Activated CD4-positive, CD25-positive, alpha-beta regulatory T cell (primary cell): ENCODE data around the gene COG5.
A peak's percentile ranks its signal among the peaks of the same experiment; 100 is the strongest.

Source experiments
- DNase-seq, 4 experiments: peaks; one replicate each; lab custom pipeline; 2025; lab: John Stamatoyannopoulos, UW

COG5 gene

DNA sequence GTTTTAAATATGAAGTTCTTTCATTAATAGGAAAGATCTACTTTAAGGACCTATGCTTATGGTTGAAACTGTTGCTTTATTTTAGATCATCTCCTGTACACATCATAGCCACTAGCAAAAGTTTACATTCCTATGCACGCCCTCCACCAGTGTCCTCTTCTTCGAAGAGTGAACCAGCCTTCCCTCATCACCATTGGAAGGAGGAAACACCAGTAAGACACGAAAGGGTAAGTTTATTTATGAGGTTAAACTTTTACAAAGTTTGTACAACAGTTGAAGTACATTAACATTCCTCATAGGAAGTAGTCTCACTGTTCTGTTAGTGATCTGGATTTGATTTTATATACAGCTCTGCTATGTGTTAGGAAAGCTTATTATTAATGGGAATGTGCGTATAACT, 378.0 kb downstream of the COG5 start:
- no peak for DNase-seq

DNA sequence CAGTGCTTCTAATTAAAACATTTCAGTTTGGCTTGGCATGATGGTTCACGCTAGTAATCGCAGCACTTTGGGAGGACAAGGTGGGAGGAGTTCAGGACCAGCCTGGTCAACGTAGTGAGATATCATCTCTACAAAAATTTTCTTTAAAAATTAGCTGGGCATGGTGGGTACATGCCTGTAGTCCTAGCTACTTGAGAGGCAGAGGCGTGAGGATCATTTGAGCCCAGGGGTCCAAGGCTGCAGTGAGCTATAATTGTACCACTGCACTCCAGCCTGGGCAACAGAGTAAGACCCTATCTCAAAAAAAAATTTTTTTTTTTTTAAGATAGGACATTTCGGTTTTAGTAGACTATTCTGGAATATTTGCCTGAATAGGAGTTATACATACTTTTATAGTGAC, 382.5 kb downstream of the COG5 start:
- no peak for DNase-seq

DNA sequence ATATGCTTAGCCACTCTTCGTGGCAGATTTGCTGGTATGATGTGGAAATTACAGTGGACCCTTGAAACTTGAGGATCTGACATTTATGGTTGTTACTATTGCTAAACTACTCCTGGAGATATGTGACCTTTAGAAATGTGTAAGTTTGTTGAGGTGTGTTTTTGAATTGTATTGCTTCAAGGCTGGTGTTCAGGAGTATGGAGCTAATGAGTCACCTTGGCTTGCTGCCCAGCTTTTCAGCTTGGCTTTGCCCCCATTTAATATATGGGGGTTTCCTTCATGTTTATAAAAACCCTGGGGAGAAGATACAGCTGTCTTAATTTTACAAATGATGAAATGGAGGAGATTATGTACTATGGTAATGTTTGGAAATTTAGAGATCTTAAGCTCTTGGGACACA, 383.3 kb downstream of the COG5 start:
- peak in 1 of 4 experiments; percentile 17 for DNase-seq

DNA sequence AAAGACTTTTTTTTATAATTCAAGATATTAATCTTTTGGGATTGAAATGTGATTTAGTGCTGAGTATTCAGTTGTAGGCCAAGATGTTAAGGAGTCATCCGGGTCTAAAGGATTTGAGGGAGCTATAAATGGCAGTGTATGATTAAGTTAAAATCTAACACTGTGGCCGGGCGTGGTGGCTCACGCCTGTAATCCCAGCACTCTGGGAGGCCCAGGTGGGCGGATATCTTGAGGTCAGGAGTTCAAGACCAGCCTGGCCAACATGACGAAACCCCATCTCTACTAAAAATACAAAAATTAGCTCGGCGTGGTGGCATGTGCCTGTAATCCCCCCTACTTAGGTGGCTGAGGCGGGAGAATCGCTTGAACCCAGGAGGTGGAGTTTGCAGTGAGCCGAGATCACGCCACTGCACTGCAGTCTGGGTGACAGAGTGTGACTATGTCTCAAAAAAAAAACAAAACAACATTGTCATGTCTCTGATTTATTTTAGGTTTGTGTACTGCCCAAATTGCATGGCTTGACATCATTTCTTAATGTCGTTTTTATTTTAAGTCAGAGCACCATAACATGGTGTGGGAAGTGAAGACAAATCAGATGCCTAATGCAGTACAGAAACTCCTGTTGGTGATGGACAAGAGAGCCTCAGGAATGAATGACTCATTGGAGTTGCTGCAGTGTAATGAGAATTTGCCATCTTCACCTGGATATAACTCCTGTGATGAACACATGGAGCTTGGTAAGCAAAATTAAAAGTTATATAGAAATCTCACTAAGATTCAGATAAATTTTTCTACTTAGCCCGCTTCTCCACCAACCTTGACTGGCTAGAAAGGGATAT, 384.2 kb downstream of the COG5 start:
- no peak for DNase-seq

DNA sequence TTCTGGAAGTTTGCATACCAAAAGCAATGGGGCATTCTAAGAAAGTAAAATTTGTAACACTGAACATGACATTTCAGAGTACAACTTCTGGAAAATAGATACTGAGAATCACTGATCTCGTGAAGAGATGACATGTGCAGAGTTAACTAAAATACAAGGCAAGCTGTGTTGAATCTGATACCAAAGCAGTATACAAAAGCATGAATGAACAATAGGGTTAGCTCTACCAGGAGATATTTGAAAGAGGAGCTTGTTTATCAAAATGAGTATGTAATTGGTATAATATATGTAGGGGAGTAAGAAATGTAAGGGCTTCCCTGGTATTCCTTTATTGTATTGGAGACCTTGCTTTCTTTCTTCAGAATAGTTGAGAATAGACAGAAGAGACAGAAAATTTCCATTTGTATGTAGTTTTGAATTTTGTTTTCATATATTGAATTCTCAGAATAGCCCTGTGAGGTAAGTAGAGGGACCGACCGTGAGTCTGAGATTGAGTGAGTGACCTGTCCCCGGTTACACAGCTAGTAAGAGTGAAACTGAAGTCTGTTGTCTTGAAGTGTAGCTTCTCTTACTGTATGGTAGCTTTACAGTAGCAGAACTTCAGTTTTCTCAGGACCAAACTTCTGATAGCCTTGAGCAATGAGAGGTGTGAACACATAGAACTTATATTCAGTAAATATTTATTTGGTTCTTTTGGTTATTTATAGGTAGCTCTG, 389.9 kb downstream of the COG5 start:
- DNase-seq: no peak

DNA sequence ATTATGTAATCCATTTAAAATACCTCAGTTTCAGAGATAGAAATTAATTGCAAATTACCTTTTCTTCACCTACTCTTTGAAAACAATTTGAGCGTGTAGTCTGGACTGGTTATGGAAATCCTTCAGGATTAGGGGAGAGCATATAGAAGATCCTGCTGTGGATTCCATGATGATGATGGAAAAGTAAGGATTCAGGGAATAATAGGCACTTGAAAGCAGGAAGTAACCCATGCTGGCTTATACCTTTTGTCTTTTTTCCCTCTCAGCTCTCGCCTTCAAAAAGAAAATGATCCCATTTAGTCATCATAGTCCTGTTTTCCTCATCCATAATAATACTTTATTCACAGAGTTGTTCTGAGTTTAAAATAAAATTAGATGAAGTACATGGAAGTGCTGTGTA, 390.5 kb downstream of the COG5 start:
- DNase-seq: no peak

DNA sequence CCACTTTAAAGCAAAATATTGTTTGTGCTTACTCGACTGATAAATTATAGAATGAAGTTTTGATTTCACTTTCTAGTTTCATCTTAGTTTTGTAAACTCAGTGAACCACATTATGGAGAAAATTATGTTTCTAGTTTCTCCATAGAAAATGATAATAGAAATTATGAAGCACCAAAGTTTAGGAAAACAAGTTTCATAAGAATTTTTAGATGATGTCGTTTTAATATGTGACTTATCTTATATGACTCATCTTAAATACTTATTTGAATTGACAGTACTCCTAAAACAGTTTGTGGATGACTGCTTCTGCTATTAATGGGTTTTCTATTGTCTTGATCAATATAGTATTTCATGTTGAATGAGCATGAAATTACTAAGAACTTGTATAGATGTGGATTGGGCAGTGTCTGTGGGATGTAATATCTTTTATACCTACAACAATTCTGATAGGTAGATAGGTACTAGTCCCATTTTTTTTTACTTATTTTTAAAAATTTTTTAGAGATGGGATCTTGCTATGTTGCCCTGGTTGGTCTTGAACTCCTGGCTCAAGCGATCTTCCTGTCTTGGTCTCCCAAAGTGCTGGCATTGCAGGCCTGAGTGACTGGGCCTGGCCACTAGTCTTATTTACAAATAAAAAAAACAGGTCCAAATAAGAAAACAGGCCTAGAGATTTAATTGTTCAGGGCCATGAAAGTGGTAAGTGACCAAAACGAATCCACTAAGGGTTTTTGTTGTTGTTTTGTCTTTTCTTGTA, 391.3 kb downstream of the COG5 start:
- DNase-seq: no peak

DNA sequence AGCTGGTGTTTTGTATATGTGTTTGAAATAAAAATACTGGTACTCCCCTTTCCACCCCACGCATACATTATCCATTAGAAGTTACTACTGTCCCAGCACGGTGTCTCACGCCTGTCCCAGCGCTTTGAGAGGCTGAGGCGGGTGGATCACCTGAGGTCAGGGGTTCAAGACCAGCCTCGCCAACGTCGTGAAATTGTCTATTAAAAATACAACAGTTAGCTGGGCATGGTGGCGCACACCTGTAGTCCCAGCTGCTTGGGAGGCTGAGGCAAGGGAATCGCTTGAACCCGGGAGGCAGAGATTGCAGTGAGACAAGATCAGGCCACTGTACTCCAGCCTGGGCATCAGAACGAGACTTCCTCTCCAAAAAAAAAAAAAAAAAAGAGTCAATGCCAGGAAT, 392.2 kb downstream of the COG5 start:
- no peak for DNase-seq

DNA sequence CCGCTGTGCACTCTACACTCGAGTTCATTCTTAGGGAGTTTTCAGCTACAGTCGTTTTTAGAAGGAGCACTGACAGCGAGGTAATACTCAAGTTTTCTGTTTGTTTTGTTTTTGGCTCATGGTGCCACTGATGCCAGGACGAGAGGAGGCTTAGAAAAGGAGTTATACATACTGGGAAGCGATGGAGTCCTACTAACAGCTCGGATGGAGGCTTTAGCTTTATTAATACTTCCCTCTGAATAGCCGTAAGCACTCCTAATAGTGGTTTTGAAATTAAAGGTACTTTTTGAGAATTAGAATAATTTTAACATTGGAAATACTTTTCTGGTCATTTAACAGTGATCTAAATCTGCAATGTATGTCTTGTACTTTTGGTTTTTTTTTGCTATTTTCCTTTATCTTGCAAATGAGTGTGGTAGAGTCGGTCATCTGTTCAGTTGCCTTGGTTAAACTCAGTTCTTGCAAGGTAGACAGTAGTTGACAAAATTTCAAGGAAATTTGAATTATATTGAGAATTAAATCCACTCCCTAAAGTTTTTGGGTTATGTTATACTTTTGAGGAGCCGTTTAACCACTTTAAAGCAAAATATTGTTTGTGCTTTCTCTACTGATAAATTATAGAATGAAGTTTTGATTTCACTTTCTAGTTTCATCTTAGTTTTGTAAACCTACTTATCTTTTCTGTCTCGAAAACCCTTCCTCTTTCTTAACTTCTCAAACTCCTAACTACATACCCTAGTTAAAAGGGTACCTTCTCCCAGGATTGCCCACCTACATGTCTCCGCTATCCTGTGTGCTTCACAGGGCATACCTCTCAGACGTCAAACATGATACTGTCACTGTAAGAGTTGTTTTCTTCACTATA, 393.4 kb downstream of the COG5 start:
- no peak for DNase-seq

DNA sequence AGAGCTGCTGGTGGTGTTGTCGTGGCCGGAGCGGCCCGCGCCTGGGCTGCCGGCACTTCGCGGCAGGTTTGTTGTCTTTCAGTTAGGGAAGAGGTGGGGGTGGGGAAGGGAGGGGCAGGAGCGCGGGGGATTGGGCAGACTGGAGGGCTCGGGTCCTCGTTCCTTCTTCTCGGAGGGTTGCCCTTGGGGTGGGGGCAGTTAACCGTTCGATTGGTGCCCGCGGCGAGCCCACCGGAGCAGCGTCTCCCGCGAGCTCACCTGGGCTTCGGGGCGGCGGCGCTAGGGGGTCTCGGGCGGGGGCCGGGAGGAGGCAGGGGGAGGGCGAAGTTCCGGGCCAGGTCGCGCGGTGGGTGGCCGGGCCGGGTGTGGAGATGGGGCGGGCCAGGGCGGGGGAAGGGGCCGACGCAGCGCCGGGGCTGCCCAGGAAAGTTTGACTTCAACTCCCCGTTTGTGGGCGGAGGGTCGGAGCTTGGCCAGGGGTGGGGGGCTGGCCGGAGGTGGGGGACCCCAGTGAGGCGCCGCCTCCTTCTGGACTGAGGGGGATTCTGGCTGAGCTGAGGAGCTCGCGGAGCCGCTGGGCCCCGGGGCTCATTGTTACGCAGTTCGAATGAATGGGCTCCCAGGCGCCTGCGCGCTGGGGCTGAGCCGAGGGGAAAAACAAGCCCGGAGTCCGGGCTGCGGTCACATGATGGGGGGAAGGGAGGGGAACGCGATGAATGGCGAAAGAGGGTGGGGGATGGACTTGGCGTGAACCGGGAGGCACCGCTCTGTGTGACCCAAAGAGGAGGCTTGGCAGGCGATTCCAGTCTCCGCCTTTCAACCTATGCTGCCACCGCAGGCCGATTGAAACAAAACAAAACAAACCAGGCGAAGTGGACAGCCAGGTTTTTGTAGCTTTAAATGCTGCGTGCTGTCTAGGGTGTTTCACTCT, 394.3 kb downstream of the COG5 start:
- DNase-seq: peak; percentile 64 to 68 (median 66)

DNA sequence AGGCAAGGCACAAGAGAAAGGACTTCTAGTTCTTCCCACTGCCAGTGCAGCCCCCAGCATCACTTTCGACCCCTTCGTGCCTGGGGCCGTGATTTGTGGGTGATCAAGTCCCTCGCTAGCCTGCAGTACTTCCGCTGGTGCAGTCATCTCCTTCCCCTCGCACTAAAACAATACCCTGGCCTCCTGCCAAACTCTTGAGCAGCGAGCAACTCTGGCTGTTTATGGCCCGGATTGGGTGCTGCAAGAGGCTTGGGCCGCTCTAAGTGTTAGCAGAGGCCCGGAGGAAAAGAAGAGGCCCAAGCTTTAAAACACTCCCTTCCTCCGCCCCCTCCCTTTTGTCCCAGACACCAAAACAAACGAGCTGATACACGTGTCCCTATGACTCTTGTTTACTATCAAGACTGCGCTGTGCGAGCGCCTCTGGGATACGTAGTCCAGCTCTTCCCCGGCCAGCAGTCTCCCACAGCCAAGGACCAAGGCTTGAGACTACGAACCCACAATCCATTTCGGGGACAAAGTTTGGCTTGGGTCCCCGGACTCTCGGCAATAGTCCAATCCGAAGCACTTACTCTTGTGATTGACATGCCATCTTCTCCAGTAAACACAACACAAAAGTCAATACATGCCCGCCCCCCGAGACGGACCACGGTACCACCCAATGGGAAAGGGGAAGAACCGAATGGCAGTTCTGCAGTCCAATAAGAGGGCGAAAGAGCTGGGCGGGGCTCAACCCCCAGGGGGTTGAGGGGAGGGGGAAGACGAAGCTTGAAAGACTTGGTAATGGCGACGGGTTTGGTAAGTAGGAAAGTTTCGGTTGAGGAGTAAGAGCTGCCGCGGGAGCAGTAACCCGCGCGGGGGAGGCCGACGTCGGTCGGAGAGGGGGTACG, 395.2 kb downstream of the COG5 start, which contains the start of gene HBP1:
HBP1 (plus strand) TSS at position 771 of the 887 bp plus-strand sequence. CDS start 10,891 bp downstream, outside the sequence.
- DNase-seq: peak; percentile 90 to 96 (median 92)

DNA sequence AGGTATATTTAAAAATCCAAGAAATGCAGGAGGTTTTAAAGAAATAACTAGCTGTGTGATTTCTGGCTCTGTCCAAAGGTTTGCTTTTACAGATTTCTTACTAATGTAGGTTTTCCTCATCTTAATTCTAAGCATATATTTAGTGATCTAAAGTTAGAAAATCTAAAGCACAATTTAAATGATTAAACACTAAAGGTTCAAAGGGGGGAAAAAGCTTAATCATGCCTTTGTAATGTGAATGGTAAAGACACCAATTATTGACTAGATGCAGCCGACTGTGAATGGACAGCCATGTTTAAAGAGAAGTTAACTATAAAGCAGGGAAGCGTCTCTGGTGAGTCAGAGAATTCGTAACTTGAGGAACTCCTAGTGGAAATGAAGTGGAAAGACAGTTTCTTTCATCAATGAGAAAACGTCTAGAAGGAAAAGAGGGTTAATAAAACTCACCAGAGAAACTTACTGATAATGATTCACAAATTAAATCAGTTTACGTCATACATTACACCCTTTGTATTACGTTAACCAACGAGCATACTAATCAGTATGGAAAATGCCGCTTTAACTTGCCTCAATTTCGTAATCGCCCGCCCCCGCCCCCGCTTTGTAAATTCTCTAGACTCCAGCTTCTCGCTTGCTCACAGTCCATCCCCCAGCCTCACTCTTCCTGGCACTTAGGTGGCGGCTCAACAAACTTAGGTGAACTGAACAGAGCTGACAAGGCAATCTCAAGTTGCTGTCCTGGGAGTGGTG, 396.1 kb downstream of the COG5 start:
- DNase-seq: peak; percentile 49 to 59 (median 54)

DNA sequence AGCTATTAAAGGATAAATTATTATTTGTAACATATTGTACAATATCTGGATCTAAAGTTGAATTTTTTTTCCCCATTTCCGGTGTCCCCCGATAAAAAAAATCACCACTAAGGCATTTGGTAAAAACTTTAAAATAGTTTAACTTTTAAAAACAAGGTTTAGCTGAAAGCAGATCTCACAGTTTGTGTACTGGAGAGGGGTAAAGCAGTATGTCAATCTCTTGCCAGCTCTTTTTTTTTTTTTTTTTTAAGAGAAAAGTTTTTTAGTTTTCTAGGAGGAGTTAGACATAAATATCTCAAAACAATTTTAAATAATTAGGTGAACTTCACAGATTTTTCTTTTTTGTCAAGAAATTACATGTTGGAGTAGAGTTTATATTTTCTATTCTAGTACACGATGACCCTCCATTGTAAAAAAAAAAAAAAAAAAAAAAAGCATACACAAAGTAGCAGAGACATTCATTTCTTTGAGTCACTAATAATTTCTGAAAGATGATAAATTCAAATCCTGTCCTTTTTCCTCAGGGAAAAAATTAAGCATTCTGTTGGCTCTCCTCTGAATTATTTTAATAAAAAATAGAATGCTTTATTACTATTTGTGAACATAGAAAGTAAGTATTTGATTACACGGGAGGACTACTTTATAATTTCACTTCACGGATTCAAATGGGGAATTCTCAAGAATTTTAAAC, 396.8 kb downstream of the COG5 start:
- no peak for DNase-seq

DNA sequence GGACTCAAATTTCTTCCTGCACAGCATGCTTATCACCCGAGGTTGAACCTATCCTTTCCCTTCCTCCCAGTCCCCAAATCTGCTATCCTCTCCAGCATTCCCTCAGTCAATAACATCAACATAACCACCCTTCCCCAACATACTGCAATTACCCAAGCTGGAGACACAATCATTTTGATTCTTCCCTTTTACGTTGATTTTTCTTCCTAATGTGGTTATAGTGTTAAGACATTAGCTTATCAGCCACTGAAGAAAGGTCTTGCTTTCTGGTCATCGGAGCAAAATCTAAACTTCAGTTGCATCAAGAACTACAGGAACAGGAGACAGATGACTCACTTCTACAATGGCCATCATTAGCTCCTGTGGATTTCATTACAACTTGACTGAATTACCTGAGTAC, 398.4 kb downstream of the COG5 start:
- no peak for DNase-seq

DNA sequence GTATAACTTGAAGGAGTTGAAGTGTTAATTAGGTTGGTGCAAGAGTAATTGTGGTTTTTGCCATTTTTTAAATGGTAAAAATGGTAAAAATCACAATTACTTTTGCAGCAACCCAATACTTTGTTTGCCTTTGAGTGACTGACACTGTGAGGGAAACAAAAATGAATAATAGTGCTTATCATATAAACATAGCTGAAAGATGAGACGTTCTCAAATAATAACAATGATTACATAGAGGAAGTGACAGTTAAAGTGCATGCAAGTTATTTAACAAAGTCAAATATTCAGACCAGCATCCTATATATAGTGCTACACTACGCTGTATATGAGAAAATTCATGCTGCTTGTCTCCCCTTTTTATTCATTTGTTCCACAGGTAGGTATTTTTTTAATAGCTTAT, 399.6 kb downstream of the COG5 start:
- DNase-seq: no peak

DNA sequence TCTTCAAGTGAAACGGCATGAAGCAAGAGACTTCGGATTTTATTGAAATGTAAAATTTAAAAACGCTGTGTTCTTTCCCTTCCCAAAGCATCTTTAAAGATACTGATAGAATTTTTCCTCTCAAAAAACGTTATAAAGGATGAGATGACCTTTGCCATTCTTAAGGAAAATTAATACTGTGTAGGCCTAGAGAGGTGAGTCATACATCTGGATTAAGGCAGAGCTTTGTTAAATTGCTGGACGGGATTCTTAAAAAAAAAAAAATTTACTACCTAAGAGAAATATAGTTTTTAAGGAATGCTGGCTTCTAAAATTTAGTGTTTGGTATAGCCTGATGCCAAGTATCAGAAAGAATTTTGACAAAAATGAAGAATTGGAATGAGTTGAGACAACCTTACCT, 401.2 kb downstream of the COG5 start:
- DNase-seq: no peak

DNA sequence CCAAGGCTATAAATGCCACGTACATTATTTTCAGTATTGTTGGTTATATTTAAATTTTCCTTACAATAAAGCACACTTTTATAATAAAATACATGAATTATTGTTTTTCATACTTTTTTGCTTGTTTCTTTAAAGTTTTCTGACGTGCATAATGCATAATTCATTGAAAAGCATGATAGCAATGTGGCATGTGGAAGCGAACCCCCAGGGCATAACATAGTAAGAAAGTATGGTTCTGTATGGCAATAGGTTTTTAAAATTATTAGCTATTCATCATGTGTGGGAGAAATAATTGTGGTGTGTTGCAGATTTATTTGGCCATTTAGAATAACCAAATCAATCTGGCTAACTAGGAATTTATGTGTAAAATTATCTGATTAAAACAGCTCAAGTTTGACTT, 402.3 kb downstream of the COG5 start:
- no peak for DNase-seq

DNA sequence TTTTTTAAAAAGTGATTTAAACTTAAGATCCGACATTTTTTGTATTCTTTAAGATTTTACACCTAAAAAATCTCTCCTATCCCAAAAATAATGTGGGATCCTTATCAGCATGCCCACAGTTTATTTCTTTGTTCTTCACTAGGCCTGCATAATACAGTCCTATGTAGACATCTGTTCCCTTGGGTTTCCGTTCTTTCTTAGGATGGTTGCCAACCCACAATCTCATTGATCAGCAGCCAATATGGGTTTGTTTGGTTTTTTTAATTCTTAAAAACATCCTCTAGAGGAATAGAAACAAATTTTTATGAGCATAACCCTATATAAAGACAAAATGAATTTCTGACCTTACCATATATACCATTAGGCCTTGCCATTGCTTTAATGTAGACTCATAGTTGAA, 403.3 kb downstream of the COG5 start:
- no peak for DNase-seq
